IMR-90 (cell line): ENCODE results near the gene TNKS2. TPM values are rescaled to one million over a fixed set of nuclear protein-coding genes. Genes with fewer than 3 reads are reported as not detected.

Experiments used
- ATAC-seq: fragments of 200-7000 bp; cut with Tn5 transposase; 2 replicates; pipeline ENCODE4 v1.9.1; 2020; ENCODE audit warnings: low read depth, mild to moderate bottlenecking, moderate library complexity
- BruUV-seq: library from RNA; stranded (reverse); fragments of 400-500 nt; replicated peaks from 2 replicates; lab custom pipeline; 2021; lab: Mats Ljungman, UMichigan
- CTCF ChIA-PET: fragments of 300-600 bp; formaldehyde crosslinking; extraction: SDS; loops from one replicate; lab custom pipeline; 2021; ENCODE audit warnings: antibody characterized with exemption; lab: Yijun Ruan, JAX
- POLR2A ChIA-PET: fragments of 300-600 bp; sonication (Branson Sonifier 250); formaldehyde crosslinking; loops from one replicate; lab custom pipeline; 2022; ENCODE audit warnings: antibody characterized with exemption; ENCODE audit not compliant: unreplicated experiment; lab: Charles Lee
- DNase-seq: peaks from one replicate; pipeline ENCODE4 v3.0.0; 2013
- H2AFZ ChIP-seq: replicated peaks from 2 replicates; pipeline ENCODE3; 2013; ENCODE audit warnings: low read length, mild to moderate bottlenecking; ENCODE audit not compliant: poor library complexity
- H2AK5ac ChIP-seq: 2 replicates; pipeline ENCODE4 v1.6.1; 2013; ENCODE audit warnings: low read depth, low read length, inconsistent platforms
- H2AK9ac ChIP-seq: replicated peaks from 2 replicates; pipeline ENCODE3; 2013; ENCODE audit warnings: mild to moderate bottlenecking, low read depth, low read length, moderate library complexity; ENCODE audit not compliant: poor library complexity
- H2BK120ac ChIP-seq: 2 replicates; pipeline ENCODE4 v1.6.1; 2013; ENCODE audit warnings: low read depth, low read length, inconsistent platforms
- H2BK15ac ChIP-seq: 3 replicates; pipeline ENCODE4 v1.6.1; 2013; ENCODE audit warnings: low read depth, low read length, inconsistent platforms
- H2BK20ac ChIP-seq: 2 replicates; pipeline ENCODE4 v1.6.1; 2013; ENCODE audit warnings: low read depth, mild to moderate bottlenecking, inconsistent platforms, low read length, moderate library complexity
- H2BK5ac ChIP-seq: 2 replicates; pipeline ENCODE4 v1.6.1; 2013; ENCODE audit warnings: mild to moderate bottlenecking, low read depth, low read length, inconsistent platforms; ENCODE audit not compliant: poor library complexity, severe bottlenecking
- H3K14ac ChIP-seq: replicated peaks from 2 replicates; pipeline ENCODE4 v1.6.1; 2013; ENCODE audit warnings: low read depth, low read length, inconsistent platforms
- H3K18ac ChIP-seq: 2 replicates; pipeline ENCODE4 v1.6.1; 2013; ENCODE audit warnings: low read depth, low read length, control low read depth
- H3K23ac ChIP-seq: 2 replicates; pipeline ENCODE4 v1.6.1; 2013; ENCODE audit warnings: low read depth, low read length, inconsistent platforms
- H3K27ac ChIP-seq: 2 replicates; pipeline ENCODE4 v1.5.1; 2013; ENCODE audit warnings: mild to moderate bottlenecking, control low read depth, low read length; ENCODE audit not compliant: insufficient read depth
- H3K27me3 ChIP-seq: 2 replicates; pipeline ENCODE4 v1.6.1; 2013; ENCODE audit warnings: low read length; ENCODE audit not compliant: control insufficient read depth, insufficient read depth
- H3K36me3 ChIP-seq: 2 replicates; pipeline ENCODE4 v1.6.1; 2013; ENCODE audit warnings: low read length, mixed read lengths; ENCODE audit not compliant: control insufficient read depth, insufficient read depth
- H3K4ac ChIP-seq: 2 replicates; pipeline ENCODE4 v1.6.1; 2013; ENCODE audit warnings: low read depth, low read length, inconsistent platforms
- H3K4me1 ChIP-seq: 2 replicates; pipeline ENCODE4 v1.6.1; 2013; ENCODE audit warnings: low read length, mixed read lengths; ENCODE audit not compliant: control insufficient read depth, insufficient read depth
- H3K4me2 ChIP-seq: 2 replicates; pipeline ENCODE4 v1.6.1; 2013; ENCODE audit warnings: low read depth, mild to moderate bottlenecking, control low read depth, low read length, moderate library complexity
- H3K4me3 ChIP-seq: 2 replicates; pipeline ENCODE4 v1.5.1; 2013; ENCODE audit warnings: low read depth, mild to moderate bottlenecking, control low read depth, low read length, moderate library complexity; ENCODE audit not compliant: insufficient read depth
- H3K56ac ChIP-seq: 2 replicates; pipeline ENCODE4 v1.6.1; 2013; ENCODE audit warnings: low read length, inconsistent platforms; ENCODE audit not compliant: insufficient read depth; ENCODE audit errors: extremely low read depth
- H3K79me1 ChIP-seq, 2 experiments: 2 replicates each; pipeline ENCODE4 v1.6.1; 2013; ENCODE audit warnings: low read length in 2 of 2, inconsistent platforms in 1 of 2, low read depth in 1 of 2
- H3K9ac ChIP-seq: 2 replicates; pipeline ENCODE4 v1.6.1; 2013; ENCODE audit warnings: low read depth, low read length, control low read depth
- H3K9me1 ChIP-seq: 2 replicates; pipeline ENCODE4 v1.6.1; 2013; ENCODE audit warnings: low read length, inconsistent platforms; ENCODE audit not compliant: insufficient read depth
- H3K9me3 ChIP-seq: 2 replicates; pipeline ENCODE4 v1.6.1; 2013; ENCODE audit warnings: low read length; ENCODE audit not compliant: control insufficient read depth, insufficient read depth
- H4K20me1 ChIP-seq: 2 replicates; pipeline ENCODE4 v1.6.1; 2013; ENCODE audit warnings: low read length, inconsistent platforms; ENCODE audit not compliant: insufficient read depth
- H4K5ac ChIP-seq: 2 replicates; pipeline ENCODE4 v1.6.1; 2013; ENCODE audit warnings: mild to moderate bottlenecking, low read depth, low read length, control low read depth
- H4K8ac ChIP-seq, 2 experiments: 2 replicates each; pipeline ENCODE4 v1.6.1; 2013; ENCODE audit warnings: low read depth in 2 of 2, low read length in 2 of 2, control low read depth in 1 of 2, inconsistent platforms in 1 of 2
- H4K91ac ChIP-seq: 2 replicates; pipeline ENCODE4 v1.6.1; 2013; ENCODE audit warnings: low read depth, low read length, inconsistent platforms; ENCODE audit not compliant: insufficient read depth
- BHLHE40 ChIP-seq: fragments of 150-350 bp; IDR thresholded peaks from 2 replicates; pipeline ENCODE4 v1.6.1; 2016; ENCODE audit warnings: mild to moderate bottlenecking, low read depth, low read length
- CEBPB ChIP-seq: IDR thresholded peaks from 2 replicates; pipeline ENCODE4 v1.6.1; 2012; ENCODE audit warnings: low read depth, low read length, improper control_type of control experiment
- CHD1 ChIP-seq: IDR thresholded peaks from 2 replicates; pipeline ENCODE4 v1.6.1; 2012; ENCODE audit warnings: low read depth, low read length, improper control_type of control experiment
- CTCF ChIP-seq: conservative IDR thresholded peaks from 2 replicates; pipeline ENCODE4 v1.5.1; 2012; ENCODE audit warnings: mild to moderate bottlenecking, low read depth, low read length, improper control_type of control experiment
- MAFK ChIP-seq: IDR thresholded peaks from 2 replicates; pipeline ENCODE4 v1.6.1; 2012; ENCODE audit warnings: low read depth, low read length, improper control_type of control experiment
- MAZ ChIP-seq: IDR thresholded peaks from 2 replicates; pipeline ENCODE4 v1.6.1; 2012; ENCODE audit warnings: low read depth, mild to moderate bottlenecking, low read length, improper control_type of control experiment, moderate library complexity, borderline replicate concordance
- MXI1 ChIP-seq: IDR thresholded peaks from 2 replicates; pipeline ENCODE4 v1.6.1; 2012; ENCODE audit warnings: low read depth, mild to moderate bottlenecking, low read length, moderate library complexity, borderline replicate concordance
- NFE2L2 ChIP-seq: fragments of 150-350 bp; IDR thresholded peaks from 2 replicates; pipeline ENCODE4 v1.6.1; 2016; ENCODE audit warnings: low read depth, mild to moderate bottlenecking, low read length
- RCOR1 ChIP-seq: IDR thresholded peaks from 2 replicates; pipeline ENCODE4 v1.6.1; 2012; ENCODE audit warnings: mild to moderate bottlenecking, low read length, improper control_type of control experiment; ENCODE audit not compliant: insufficient replicate concordance
- RFX5 ChIP-seq: IDR thresholded peaks from 2 replicates; pipeline ENCODE4 v1.8.0; 2012; ENCODE audit warnings: low read depth, mild to moderate bottlenecking, low read length, moderate library complexity
- WGBS, 2 experiments: methylation state at CpG; one replicate each; pipeline versions ENCODE4 v1.1.5 to v1.1.7; 2013; ENCODE audit warnings: missing lambda C conversion rate in 2 of 2; ENCODE audit not compliant: insufficient read length in 1 of 2; ENCODE audit errors: extremely low coverage in 2 of 2; 5-methylcytosine and 5-hydroxymethylcytosine counted together
- dilution Hi-C: fragments of 300-500 bp; cut with HindIII; formaldehyde crosslinking; loops from one replicate; pipeline ENCODE4 v1.14.3; 2018; ENCODE audit warnings: low sequenced_read_pairs; ENCODE audit not compliant: unreplicated experiment
- in situ Hi-C: fragments of 300-500 bp; cut with MboI; formaldehyde crosslinking; loops from 3 replicates; pipeline ENCODE4 v1.14.3; 2019; ENCODE audit warnings: low sequenced_read_pairs, inconsistent platforms, mixed read lengths
- intact Hi-C: fragments of 100-400 bp; cut with micrococcal nuclease; formaldehyde crosslinking; loops from 2 replicates; pipeline ENCODE4 v1.10.0; 2022
- polyA plus RNA-seq, 3 experiments: library from polyadenylated mRNA; depleted of rRNA; stranded (reverse); fragments of >200 nt; gene quantifications; 2 replicates each; pipeline ENCODE4 v1.2.3, GENCODE V29; 2012; ENCODE audit warnings: low replicate concordance in 1 of 3
- total RNA-seq: library from RNA; depleted of rRNA; stranded (reverse); fragments of >200 nt; gene quantifications from 2 replicates; pipeline ENCODE4 v1.2.3, GENCODE V29; 2012
- TF ChIP-seq, protein P1 (sequence below): fragments of 150-350 bp; IDR thresholded peaks from 2 replicates; pipeline ENCODE4 v1.6.1; 2017; ENCODE audit warnings: mild to moderate bottlenecking, antibody characterized with exemption, low read length, low read depth

TNKS2 gene
- total and polyA plus RNA-seq, 2 of the 4 experiments (the other 2 are of a cell fraction): 17.0 to 41.4 TPM

DNA sequence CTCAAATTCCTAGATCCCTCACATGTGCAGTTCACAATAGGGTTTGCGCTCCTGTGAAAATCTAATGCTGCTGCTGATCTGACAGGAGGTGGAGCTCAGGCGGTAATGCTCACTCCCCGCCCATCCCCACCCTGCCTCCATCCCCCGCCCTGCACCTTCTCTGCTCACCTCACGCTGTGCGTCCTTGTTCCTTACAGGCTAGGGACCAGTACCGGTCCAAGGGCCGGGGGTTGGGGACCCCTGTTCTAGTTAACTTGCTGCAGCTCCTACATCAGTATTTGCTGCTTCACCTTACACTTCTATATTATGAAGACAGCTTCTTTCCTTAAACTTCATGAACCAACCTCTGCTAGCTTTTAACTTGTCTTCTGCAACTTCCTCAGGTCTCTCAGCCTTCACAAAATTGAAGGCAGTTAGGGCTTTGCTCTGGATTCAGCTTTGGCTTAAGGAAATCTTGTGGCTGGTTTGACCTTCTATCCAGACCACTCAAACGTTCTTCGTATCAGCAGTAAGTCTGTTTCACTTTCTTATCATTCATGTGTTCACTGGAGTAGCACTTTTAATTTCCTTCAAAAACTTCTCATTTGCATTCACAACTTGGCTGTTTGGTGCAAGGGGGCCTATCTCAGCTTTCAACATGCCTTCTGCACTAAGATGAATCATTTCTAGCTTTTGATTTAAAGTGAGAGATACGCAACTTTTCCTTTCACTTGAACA, 1.7 kb upstream of the TNKS2 start:
- H2AK9ac ChIP-seq: no peak overlapping the region
- peaks cover 3 to 27% of the 10 kb centered on the region in 2 experiments; a peak in 2 of 4 replicates for H3K79me1 ChIP-seq
- H2BK5ac ChIP-seq: no peak overlapping the region
- no peak overlapping the region for H3K18ac ChIP-seq
- peak overlapping the region; percentile 41; the same call in 1 of the 2 replicates for H3K23ac ChIP-seq
- H2BK120ac ChIP-seq: no peak overlapping the region
- H4K8ac ChIP-seq: peak overlapping the region; percentile 49 to 96; a peak in 3 of 4 replicates
- peak overlapping the region; percentile 19 for H2AFZ ChIP-seq
- peak overlapping the region; percentile 10; the same call in 1 of the 2 replicates for H3K14ac ChIP-seq
- H3K9me1 ChIP-seq: no peaks in the 10 kb centered on the region
- ChIA-PET CTCF (interaction anchor here (1.1 kb wide), 2 partner anchors 11 to 16 kb away, joined by 3 to 4 read pairs; no protein-coding TSS in a partner anchor), POLR2A (no interaction called here)
- H3K9ac ChIP-seq: peak overlapping the region; percentile 55; the same call in 1 of the 2 replicates
- H3K4me1 ChIP-seq: 0 out of 2 replicates have a peak, but pooled peaks cover 2% of the 10 kb centered on the region
- intact Hi-C loops: loop anchor here (5.0 kb wide), 2 partner anchors 39 to 164 kb away; partner anchors contain the start of gene PPP1R3C
- TF ChIP-seq NFE2L2 (no peak), BHLHE40 (no peak), CEBPB (no peak), MXI1 (no peak), CHD1 (no peak), RFX5 (no peak), MAFK (no peak), CTCF (no peak), RCOR1 (no peak), MAZ (no peak)
- TF ChIP-seq, protein P1, sequence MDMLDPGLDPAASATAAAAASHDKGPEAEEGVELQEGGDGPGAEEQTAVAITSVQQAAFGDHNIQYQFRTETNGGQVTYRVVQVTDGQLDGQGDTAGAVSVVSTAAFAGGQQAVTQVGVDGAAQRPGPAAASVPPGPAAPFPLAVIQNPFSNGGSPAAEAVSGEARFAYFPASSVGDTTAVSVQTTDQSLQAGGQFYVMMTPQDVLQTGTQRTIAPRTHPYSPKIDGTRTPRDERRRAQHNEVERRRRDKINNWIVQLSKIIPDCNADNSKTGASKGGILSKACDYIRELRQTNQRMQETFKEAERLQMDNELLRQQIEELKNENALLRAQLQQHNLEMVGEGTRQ: no peak
- no peak overlapping the region for H4K5ac ChIP-seq
- H3K4ac ChIP-seq: no peak overlapping the region
- peak overlapping the region; percentile 96 for H3K4me2 ChIP-seq
- H2BK15ac ChIP-seq: no peak overlapping the region
- no TSS peak for BruUV-seq
- no peak for ATAC-seq
- H4K91ac ChIP-seq: no peak overlapping the region
- H2AK5ac ChIP-seq: no peak overlapping the region
- no peak overlapping the region for H3K56ac ChIP-seq
- no peak overlapping the region for H2BK20ac ChIP-seq
- H3K36me3 ChIP-seq: no peaks in the 10 kb centered on the region; the same call in 1 of the 2 replicates
- H3K27me3 ChIP-seq: no peaks in the 10 kb centered on the region
- no peak for DNase-seq
- dilution Hi-C loops: no loop called here
- WGBS, 2 experiments: 55% methylated on average over 4 of the region's 11 CpGs; no CpG with 5 or more reads in 1 of the 2 experiments
- H3K27ac ChIP-seq: peak overlapping the region; percentile 25; the same call in 1 of the 2 replicates
- H4K20me1 ChIP-seq: peaks cover 17% of the 10 kb centered on the region; the same call in 1 of the 2 replicates
- no peaks in the 10 kb centered on the region for H3K9me3 ChIP-seq
- peak overlapping the region; percentile 36; the same call in 1 of the 2 replicates for H3K4me3 ChIP-seq
- in situ Hi-C loops: no loop called here
